GM12878 (cell line): ENCODE measurements around the gene PPP2R5A. TPM values are rescaled to one million over a fixed set of nuclear protein-coding genes. Genes with fewer than 3 reads are reported as not detected.

Experiments used
- ATAC-seq: fragments of 200-7000 bp; cut with Tn5 transposase; 3 replicates; pipeline ENCODE4 v1.9.1; 2020; ENCODE audit warnings: mild to moderate bottlenecking, moderate library complexity
- BruUV-seq: library from RNA; stranded (reverse); fragments of 400-500 nt; replicated peaks from 2 replicates; lab custom pipeline; 2021; lab: Mats Ljungman, UMichigan
- CTCF ChIA-PET: fragments of 300-600 bp; sonication (Branson Sonifier 250); formaldehyde crosslinking; extraction: SDS; loops from one replicate; lab custom pipeline; 2021; ENCODE audit warnings: inconsistent platforms; lab: Yijun Ruan, JAX
- POLR2A ChIA-PET: fragments of 350-600 bp; formaldehyde crosslinking; extraction: SDS; loops from one replicate; lab custom pipeline; 2021; ENCODE audit warnings: inconsistent platforms; lab: Charles Lee
- RAD21 ChIA-PET: fragments of 300-600 bp; sonication (Branson Sonifier 250); formaldehyde crosslinking; loops from one replicate; lab custom pipeline; 2023; ENCODE audit warnings: antibody characterized with exemption; ENCODE audit not compliant: unreplicated experiment; lab: Charles Lee
- SMC1A ChIA-PET: fragments of 300-600 bp; sonication (Branson Sonifier 250); formaldehyde crosslinking; loops from one replicate; lab custom pipeline; 2023; ENCODE audit not compliant: unreplicated experiment, uncharacterized antibody; lab: Charles Lee
- DNase-seq: peaks from one replicate; pipeline ENCODE4 v3.0.0-alpha.2; 2011; ENCODE audit warnings: low read depth, low spot score
- FAIRE-seq: peaks from 3 replicates; lab custom pipeline; 2011; peaks lifted over from hg19 to GRCh38; lab: Jason Lieb, UNC
- H2AFZ ChIP-seq: 2 replicates; pipeline ENCODE4 v1.6.0; 2011; ENCODE audit warnings: low read depth, low read length, control low read depth; ENCODE audit not compliant: control insufficient read depth
- H3K27ac ChIP-seq: 2 replicates; pipeline ENCODE4 v1.5.1; 2011; ENCODE audit warnings: control low read depth; ENCODE audit not compliant: control insufficient read depth, insufficient read depth
- H3K27me3 ChIP-seq, 2 experiments: replicated peaks in 1 of 2; 2 replicates each; pipeline versions ENCODE4 v1.6.0 to v1.6.1; 2011; ENCODE audit warnings: low read length in 1 of 2; ENCODE audit not compliant: control insufficient read depth in 2 of 2, insufficient read depth in 2 of 2
- H3K36me3 ChIP-seq, 2 experiments: 2 replicates each; pipeline ENCODE4 v1.5.1; 2011; ENCODE audit warnings: low read length in 1 of 2; ENCODE audit not compliant: control insufficient read depth in 2 of 2, insufficient read depth in 2 of 2
- H3K4me1 ChIP-seq: 2 replicates; pipeline ENCODE4 v1.6.1; 2011; ENCODE audit warnings: mild to moderate bottlenecking, low read length, moderate library complexity, mixed read lengths; ENCODE audit not compliant: control insufficient read depth, insufficient read depth
- H3K4me2 ChIP-seq: 2 replicates; pipeline ENCODE4 v1.6.0; 2011; ENCODE audit warnings: control low read depth; ENCODE audit not compliant: control insufficient read depth, insufficient read depth
- H3K4me3 ChIP-seq: fragments of 200-600 bp; sonication (generic); 2 replicates; pipeline ENCODE4 v1.5.1; 2016
- H3K79me2 ChIP-seq: 2 replicates; pipeline ENCODE4 v1.6.0; 2011; ENCODE audit warnings: low read length; ENCODE audit not compliant: control insufficient read depth, insufficient read depth
- H3K9ac ChIP-seq: 2 replicates; pipeline ENCODE4 v1.8.0; 2011; ENCODE audit warnings: low read length, control low read depth, mixed read lengths; ENCODE audit not compliant: control insufficient read depth, insufficient read depth
- H3K9me3 ChIP-seq: replicated peaks from 3 replicates; pipeline ENCODE4 v1.5.1; 2011; ENCODE audit warnings: mild to moderate bottlenecking, low read length; ENCODE audit not compliant: control insufficient read depth, insufficient read depth
- H4K20me1 ChIP-seq: 2 replicates; pipeline ENCODE4 v1.6.0; 2011; ENCODE audit not compliant: control insufficient read depth, insufficient read depth
- CHD1 ChIP-seq: IDR thresholded peaks from 2 replicates; pipeline ENCODE4 v1.6.1; 2012; ENCODE audit warnings: low read depth, low read length, improper control_type of control experiment
- E2F8 ChIP-seq: fragments of 450-650 bp; IDR thresholded peaks from 2 replicates; pipeline ENCODE4 v1.6.1; 2018; ENCODE audit warnings: mild to moderate bottlenecking, low read depth, moderate library complexity; ENCODE audit not compliant: partially characterized antibody
- GATAD2B ChIP-seq: fragments of 450-650 bp; conservative IDR thresholded peaks from 2 replicates; pipeline ENCODE4 v1.6.1; 2017; ENCODE audit warnings: low read depth, mild to moderate bottlenecking, moderate library complexity
- JUNB ChIP-seq: IDR thresholded peaks from 2 replicates; pipeline ENCODE4 v1.6.1; 2016; ENCODE audit warnings: antibody characterized with exemption, mild to moderate bottlenecking
- MEF2B ChIP-seq: fragments of 450-650 bp; IDR thresholded peaks from 2 replicates; pipeline ENCODE4 v1.6.1; 2018; ENCODE audit warnings: mild to moderate bottlenecking, moderate library complexity; ENCODE audit not compliant: partially characterized antibody, poor library complexity, severe bottlenecking
- MTA2 ChIP-seq: fragments of 450-650 bp; IDR thresholded peaks from 2 replicates; pipeline ENCODE4 v1.6.1; 2016; ENCODE audit warnings: low read depth, mild to moderate bottlenecking, moderate library complexity
- MYC ChIP-seq: IDR thresholded peaks from 2 replicates; pipeline ENCODE4 v1.6.1; 2011; ENCODE audit warnings: mild to moderate bottlenecking, low read length, moderate library complexity, inconsistent platforms; ENCODE audit not compliant: insufficient read depth, insufficient replicate concordance, insufficient read length, severe bottlenecking
- NFYB ChIP-seq: IDR thresholded peaks from 2 replicates; pipeline ENCODE4 v1.6.1; 2011; ENCODE audit warnings: low read depth, mild to moderate bottlenecking, low read length, improper control_type of control experiment, moderate library complexity; ENCODE audit not compliant: insufficient read depth
- POU2F2 ChIP-seq: IDR thresholded peaks from 3 replicates; pipeline ENCODE4 v1.6.1; 2011; ENCODE audit warnings: low read depth, mild to moderate bottlenecking, low read length, borderline replicate concordance
- TARDBP ChIP-seq: IDR thresholded peaks from 2 replicates; pipeline ENCODE4 v1.6.1; 2016; ENCODE audit warnings: borderline replicate concordance
- ZNF274 ChIP-seq: IDR thresholded peaks from one replicate; pipeline ENCODE4 v1.8.0; 2011; ENCODE audit not compliant: insufficient read length, insufficient read depth
- WGBS: methylation state at CpG from one replicate; pipeline ENCODE4 v1.1.6; 2016; ENCODE audit warnings: low lambda C conversion rate; ENCODE audit not compliant: insufficient replicate concordance, insufficient coverage; ENCODE audit errors: missing lambda C conversion rate; 5-methylcytosine and 5-hydroxymethylcytosine counted together
- in situ Hi-C: fragments of 300-500 bp; cut with MboI; formaldehyde crosslinking; loops from 9 replicates; pipeline ENCODE4 v1.14.3; 2018; ENCODE audit warnings: mixed read lengths
- intact Hi-C: fragments of 100-400 bp; cut with micrococcal nuclease; formaldehyde crosslinking; loops from one replicate; pipeline ENCODE4 v1.14.2; 2022; ENCODE audit not compliant: unreplicated experiment
- polyA plus RNA-seq, 11 experiments: library from polyadenylated mRNA; depleted of rRNA in 4 of 11; unstranded in 6 of 11; stranded (reverse) in 5 of 11; fragments of >200 nt; fragmentation: Nextera tagmentation in 4 of 11; fragmentation: Illumina TruSeq in 1 of 11; extraction: Ambion mirVana in 4 of 11; extraction: Trizol in 1 of 11; gene quantifications; 1 replicate in 1 of 11; 2 replicates in 10 of 11; pipeline versions ENCODE4 v1.2.1 to v1.2.3, GENCODE V29; 2011 to 2016; ENCODE audit warnings: inconsistent platforms in 2 of 11, missing spikeins in 2 of 11, low read depth in 1 of 11
- total RNA-seq, 4 experiments: library from RNA; depleted of rRNA in 3 of 4; stranded (reverse); fragments of >200 nt in 3 of 4; fragmentation: Illumina TruSeq in 1 of 4; extraction: Trizol in 1 of 4; gene quantifications; 2 replicates each; pipeline versions ENCODE4 v1.2.1 to v1.2.3, GENCODE V29; 2013 to 2021
- TF ChIP-seq, protein P1 (sequence below): fragments of 450-650 bp; IDR thresholded peaks from 2 replicates; pipeline ENCODE4 v1.6.1; 2017; ENCODE audit warnings: mild to moderate bottlenecking, moderate library complexity

Gene PPP2R5A
- total and polyA plus RNA-seq, 10 of the 15 experiments (the other 5 are each of a cell fraction or from before 2014, with no cell fraction given), result 15.4 to 40.6 (median 32.5) TPM

GRCh38 chr1:212375986-212376385 is 90.8 kb downstream of the PPP2R5A start:
- Histone ChIP-seq H3K27me3 (no peaks in the 10 kb centered on the region), H3K4me1 (no peaks in the 10 kb centered on the region), H3K36me3 (peaks cover 12 to 25% of the 10 kb centered on the region in 2 experiments), H3K4me2 (no peak overlapping the region), H3K27ac (no peak overlapping the region), H4K20me1 (no peaks in the 10 kb centered on the region), H3K9me3 (no peaks in the 10 kb centered on the region), H3K79me2 (no peaks in the 10 kb centered on the region), H2AFZ (no peak overlapping the region), H3K9ac (no peak overlapping the region), H3K4me3 (no peak overlapping the region)
- TF ChIP-seq, protein P1, sequence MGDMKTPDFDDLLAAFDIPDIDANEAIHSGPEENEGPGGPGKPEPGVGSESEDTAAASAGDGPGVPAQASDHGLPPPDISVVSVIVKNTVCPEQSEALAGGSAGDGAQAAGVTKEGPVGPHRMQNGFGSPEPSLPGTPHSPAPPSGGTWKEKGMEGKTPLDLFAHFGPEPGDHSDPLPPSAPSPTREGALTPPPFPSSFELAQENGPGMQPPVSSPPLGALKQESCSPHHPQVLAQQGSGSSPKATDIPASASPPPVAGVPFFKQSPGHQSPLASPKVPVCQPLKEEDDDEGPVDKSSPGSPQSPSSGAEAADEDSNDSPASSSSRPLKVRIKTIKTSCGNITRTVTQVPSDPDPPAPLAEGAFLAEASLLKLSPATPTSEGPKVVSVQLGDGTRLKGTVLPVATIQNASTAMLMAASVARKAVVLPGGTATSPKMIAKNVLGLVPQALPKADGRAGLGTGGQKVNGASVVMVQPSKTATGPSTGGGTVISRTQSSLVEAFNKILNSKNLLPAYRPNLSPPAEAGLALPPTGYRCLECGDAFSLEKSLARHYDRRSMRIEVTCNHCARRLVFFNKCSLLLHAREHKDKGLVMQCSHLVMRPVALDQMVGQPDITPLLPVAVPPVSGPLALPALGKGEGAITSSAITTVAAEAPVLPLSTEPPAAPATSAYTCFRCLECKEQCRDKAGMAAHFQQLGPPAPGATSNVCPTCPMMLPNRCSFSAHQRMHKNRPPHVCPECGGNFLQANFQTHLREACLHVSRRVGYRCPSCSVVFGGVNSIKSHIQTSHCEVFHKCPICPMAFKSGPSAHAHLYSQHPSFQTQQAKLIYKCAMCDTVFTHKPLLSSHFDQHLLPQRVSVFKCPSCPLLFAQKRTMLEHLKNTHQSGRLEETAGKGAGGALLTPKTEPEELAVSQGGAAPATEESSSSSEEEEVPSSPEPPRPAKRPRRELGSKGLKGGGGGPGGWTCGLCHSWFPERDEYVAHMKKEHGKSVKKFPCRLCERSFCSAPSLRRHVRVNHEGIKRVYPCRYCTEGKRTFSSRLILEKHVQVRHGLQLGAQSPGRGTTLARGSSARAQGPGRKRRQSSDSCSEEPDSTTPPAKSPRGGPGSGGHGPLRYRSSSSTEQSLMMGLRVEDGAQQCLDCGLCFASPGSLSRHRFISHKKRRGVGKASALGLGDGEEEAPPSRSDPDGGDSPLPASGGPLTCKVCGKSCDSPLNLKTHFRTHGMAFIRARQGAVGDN, result no peak
- TF ChIP-seq GATAD2B (no peak), TARDBP (no peak), E2F8 (no peak), CHD1 (no peak), NFYB (no peak), ZNF274 (no peak), JUNB (no peak), MEF2B (no peak), MYC (no peak), MTA2 (no peak), POU2F2 (no peak)
- no peak for ATAC-seq
- RAD21 ChIA-PET, result interaction anchor here (1.0 to 3.7 kb wide), 2 partner anchors 80 to 85 kb away, joined by 3 to 18 read pairs; no protein-coding TSS in a partner anchor
- no TSS peak for BruUV-seq
- SMC1A ChIA-PET, result interaction anchor here (1.3 to 2.7 kb wide), 4 partner anchors 9 to 80 kb away, joined by 4 to 11 read pairs (median 4); no protein-coding TSS in a partner anchor
- POLR2A ChIA-PET, result interaction anchor here (1.3 kb wide), 1 partner anchor 39 kb away, joined by 3 read pairs; the partner anchor contains the start of gene PACC1
- DNase-seq, result no peak
- FAIRE-seq, result no peak
- in situ Hi-C loops (no loop called here), intact Hi-C loops (no loop called here)
- CTCF ChIA-PET, result interaction anchor here (1.3 to 7.3 kb wide), 3 partner anchors 8 to 305 kb away, joined by 6 to 60 read pairs (median 12); no protein-coding TSS in a partner anchor
- WGBS, result 91% methylated on average over 5 of the region's 5 CpGs
